Upper lobe of left lung (tissue), 6 donors: ENCODE measurements around the gene IFT52. TPM values are rescaled to one million over a fixed set of nuclear protein-coding genes. Genes with fewer than 3 reads are reported as not detected.
"Not testable (repeated sequence)": the region's sequence is repeated elsewhere in the genome, so short reads cannot be mapped to it uniquely, and the experiment has no call there.

Experiments
- ATAC-seq, 2 donors: fragments of 200-7000 bp; cut with Tn5 transposase; one replicate each; pipeline ENCODE4 v1.9.1; 2022; ENCODE audit warnings: mild to moderate bottlenecking in 2 of 2, moderate library complexity in 2 of 2; ENCODE audit not compliant: low FRiP score in 2 of 2
- DNase-seq, 2 donors: peaks; one replicate each; pipeline ENCODE4 v3.0.0-alpha.2; 2019 to 2020
- H3K27ac ChIP-seq, 4 donors: fragments of 200-600 bp; sonication (generic); one replicate each; pipeline ENCODE4 v1.5.1; 2016 to 2019
- H3K27me3 ChIP-seq, 4 donors: fragments of 200-600 bp; sonication (generic); one replicate each; pipeline ENCODE4 v1.5.1; 2017 to 2019
- H3K36me3 ChIP-seq, 4 donors: fragments of 200-600 bp; sonication (generic); one replicate each; pipeline ENCODE4 v1.5.1; 2016 to 2019
- H3K4me1 ChIP-seq, 4 donors: fragments of 200-600 bp; sonication (generic); one replicate each; pipeline ENCODE4 v1.5.1; 2018 to 2019
- H3K4me3 ChIP-seq, 4 donors: fragments of 200-600 bp; sonication (generic); one replicate each; pipeline ENCODE4 v1.5.1; 2017 to 2019; ENCODE audit warnings: mild to moderate bottlenecking in 2 of 4, moderate library complexity in 1 of 4
- H3K9me3 ChIP-seq, 4 donors: fragments of 200-600 bp; sonication (generic); one replicate each; pipeline ENCODE4 v1.5.1; 2018 to 2019
- CTCF ChIP-seq, 6 experiments: fragments of 450-650 bp in 4 of 6; fragments of 200-600 bp in 2 of 6; sonication (generic) in 2 of 6; IDR thresholded peaks; one replicate each; pipeline ENCODE4 v1.5.1; 2016 to 2019; ENCODE audit warnings: antibody characterized with exemption in 6 of 6
- EP300 ChIP-seq, 4 donors: sonication (generic); formaldehyde crosslinking; IDR thresholded peaks; one replicate each; pipeline ENCODE4 v1.5.1; 2017; ENCODE audit warnings: antibody characterized with exemption in 4 of 4, control low read depth in 2 of 4
- POLR2A ChIP-seq, 4 donors: fragments of 450-650 bp; IDR thresholded peaks; one replicate each; pipeline ENCODE4 v1.5.1; 2016 to 2017; ENCODE audit warnings: antibody characterized with exemption in 4 of 4, mild to moderate bottlenecking in 2 of 4
- POLR2AphosphoS5 ChIP-seq, 2 donors: sonication (generic); formaldehyde crosslinking; IDR thresholded peaks; one replicate each; pipeline ENCODE4 v1.5.1; 2017; ENCODE audit warnings: antibody characterized with exemption in 2 of 2
- WGBS, 2 donors: methylation state at CpG; one replicate each; pipeline ENCODE4 v1.1.5; 2017 to 2018; 5-methylcytosine and 5-hydroxymethylcytosine counted together
- total RNA-seq, 6 donors: library from RNA; depleted of rRNA in 4 of 6; stranded (reverse); fragments of >200 nt in 4 of 6; gene quantifications; one replicate each; pipeline versions ENCODE4 v1.1.0 to v1.2.1, GENCODE V29; 2016 to 2021
- donor health status: DM: no; HTN: no; CAD: no; lungs with moderate emphysema.
- donor health status: DM: no; HTN: yes; CAD: no; lungs with severe emphysema.

The IFT52 gene
- total RNA-seq, 6 donors from 2014 or later, result 16.8 to 25.2 (median 18.5) TPM

GRCh38 chr20:43586641-43587040 lies 4.1 kb upstream of the IFT52 start:
- no peak for TF ChIP-seq CTCF (IDR thresholded peaks at IDR 0.05)
- no peak for TF ChIP-seq POLR2A (IDR thresholded peaks at IDR 0.05)
- no peak for TF ChIP-seq POLR2AphosphoS5 (IDR thresholded peaks at IDR 0.05)
- TF ChIP-seq EP300 (IDR thresholded peaks at IDR 0.05), result no peak
- DNase-seq, result no peak
- no peaks in the 10 kb centered on the region for H3K9me3 ChIP-seq
- no peak for ATAC-seq
- 84 to 90% methylated on average over 8 of the region's 8 CpGs for WGBS, 2 donors
- no peak overlapping the region for H3K27ac ChIP-seq
- no peak overlapping the region for H3K4me3 ChIP-seq
- no peaks in the 10 kb centered on the region for H3K27me3 ChIP-seq
- H3K4me1 ChIP-seq, result peaks cover 20 to 32% (median 29%) of the 10 kb centered on the region in 4 donors
- no peaks in the 10 kb centered on the region for H3K36me3 ChIP-seq

GRCh38 chr20:43588526-43588925 lies 2.2 kb upstream of the IFT52 start:
- H3K27me3 ChIP-seq, ATAC-seq, H3K27ac ChIP-seq, H3K36me3 ChIP-seq, DNase-seq, H3K4me3 ChIP-seq, H3K9me3 ChIP-seq: not testable (repeated sequence)
- 88 to 92% methylated on average over 10 of the region's 10 CpGs for WGBS, 2 donors
- peaks cover 25 to 36% (median 31%) of the 10 kb centered on the region in 4 donors for H3K4me1 ChIP-seq

GRCh38 chr20:43590036-43590391 lies 723 bp upstream of the IFT52 start:
- 27 to 29% methylated on average over 8 to 9 of the region's 9 CpGs for WGBS, 2 donors
- no peaks in the 10 kb centered on the region for H3K27me3 ChIP-seq
- peaks cover 0 to 6% (median 1%) of the 10 kb centered on the region in 4 donors for H3K36me3 ChIP-seq
- no peaks in the 10 kb centered on the region for H3K9me3 ChIP-seq
- DNase-seq, result peak in 1 of 2 donors; percentile 26
- H3K27ac ChIP-seq, result peak overlapping the region; percentile 75 to 91 (median 80)
- H3K4me3 ChIP-seq, result peak overlapping the region in 3 of 4 donors; percentile 81 to 92 (median 88)
- TF ChIP-seq POLR2A (IDR thresholded peaks at IDR 0.05) (no peak), EP300 (IDR thresholded peaks at IDR 0.05) (no peak)
- no peak for ATAC-seq
- H3K4me1 ChIP-seq, result peaks cover 16 to 24% (median 19%) of the 10 kb centered on the region in 4 donors

GRCh38 chr20:43601960-43602359 lies 11.2 kb downstream of the IFT52 start:
- WGBS, 2 donors, result 81 to 93% methylated on average over 8 of the region's 8 CpGs
- not testable (repeated sequence) for H3K27me3 ChIP-seq, ATAC-seq, H3K27ac ChIP-seq, H3K4me3 ChIP-seq, DNase-seq, H3K4me1 ChIP-seq, H3K9me3 ChIP-seq
- H3K36me3 ChIP-seq, result peaks cover 9 to 64% (median 47%) of the 10 kb centered on the region in 4 donors

- DNase-seq, result no peak
- Histone ChIP-seq H3K36me3 (peaks cover 9 to 59% (median 38%) of the 10 kb centered on the region in 4 donors), H3K4me1 (no peaks in the 10 kb centered on the region), H3K9me3 (no peaks in the 10 kb centered on the region), H3K27me3 (no peaks in the 10 kb centered on the region), H3K27ac (no peak overlapping the region), H3K4me3 (no peak overlapping the region)
- no peak for ATAC-seq
- no peak for TF ChIP-seq CTCF (IDR thresholded peaks at IDR 0.05)
- no peak for TF ChIP-seq POLR2A (IDR thresholded peaks at IDR 0.05)
- TF ChIP-seq EP300 (IDR thresholded peaks at IDR 0.05), result no peak
- TF ChIP-seq POLR2AphosphoS5 (IDR thresholded peaks at IDR 0.05), result no peak
- 88% methylated on average over 1 of the region's 1 CpG for WGBS, 2 donors
Measured at GRCh38 chr20:43603124-43603523, 12.4 kb downstream of the IFT52 start.

GRCh38 chr20:43605715-43606114 lies 15.0 kb downstream of the IFT52 start:
- ATAC-seq (no peak), DNase-seq (no peak)
- Histone ChIP-seq H3K4me3 (no peak overlapping the region), H3K27ac (no peak overlapping the region), H3K9me3 (no peaks in the 10 kb centered on the region), H3K36me3 (peaks cover 9 to 41% (median 21%) of the 10 kb centered on the region in 4 donors), H3K4me1 (no peaks in the 10 kb centered on the region), H3K27me3 (no peaks in the 10 kb centered on the region)
- WGBS, 2 donors, result 94 to 97% methylated on average over 9 of the region's 9 CpGs
- TF ChIP-seq POLR2AphosphoS5 (IDR thresholded peaks at IDR 0.05) (no peak), POLR2A (IDR thresholded peaks at IDR 0.05) (no peak), CTCF (IDR thresholded peaks at IDR 0.05) (no peak), EP300 (IDR thresholded peaks at IDR 0.05) (no peak)

- peaks cover 9 to 46% (median 21%) of the 10 kb centered on the region in 4 donors for H3K36me3 ChIP-seq
Measured at GRCh38 chr20:43607278-43607677, 16.5 kb downstream of the IFT52 start.

More at GRCh38 chr20:43607278-43607677, 16.5 kb downstream of the IFT52 start:
- 98 to 100% methylated on average over 1 to 16 of the region's 30 CpGs for WGBS, 2 donors
- not testable (repeated sequence) for ATAC-seq, H3K27ac ChIP-seq, H3K9me3 ChIP-seq, H3K4me1 ChIP-seq, H3K27me3 ChIP-seq, H3K4me3 ChIP-seq
- peak in 1 of 2 donors; percentile 68 for DNase-seq
